ENCODE data around the gene PPP6C. TPM values are rescaled to one million over a fixed set of nuclear protein-coding genes. Genes with fewer than 3 reads are reported as not detected.
A peak's percentile ranks its signal among the peaks of the same experiment; 100 is the strongest.
"Not testable (repeated sequence)": the region's sequence is repeated elsewhere in the genome, so short reads cannot be mapped to it uniquely, and the experiment has no call there.

Gene PPP6C
- total and polyA plus RNA-seq, 5 experiments from 2014 or later, result 47.2 to 59.0 (median 51.9) TPM

DNA sequence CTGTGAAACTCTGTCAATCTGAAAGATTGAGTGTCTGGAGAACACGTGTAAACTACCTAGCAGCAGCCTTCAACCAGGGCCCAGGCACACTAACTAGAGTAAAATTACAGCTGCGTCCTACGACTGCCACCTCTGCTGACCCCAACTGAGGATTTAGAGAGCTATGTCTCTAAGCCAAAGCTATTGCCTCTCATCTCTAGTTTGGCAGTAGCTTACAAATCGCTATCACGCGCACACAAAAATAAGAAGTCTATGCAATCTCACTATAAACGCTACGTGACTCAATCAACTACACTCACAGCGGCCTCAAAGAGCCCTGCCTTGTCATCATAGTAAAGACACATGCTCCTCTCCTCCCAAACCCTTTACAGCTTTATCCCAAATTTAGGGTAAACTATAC is 8.7 kb downstream of the PPP6C start:
- POLR2A ChIA-PET, result no interaction called here
- Mint-ChIP-seq H3K27me3 (no peaks in the 10 kb centered on the region), H3K9me3 (peaks cover 0 to 5% (median 0%) of the 10 kb centered on the region in 9 donors), H3K4me3 (peak overlapping the region in 1 of 10 donors; percentile 15), H3K27ac (peak overlapping the region in 6 of 10 donors; percentile 4 to 76 (median 37)), H3K4me1 (peaks cover 43 to 83% (median 80%) of the 10 kb centered on the region in 4 donors), H3K36me3 (peaks cover 11 to 52% (median 16%) of the 10 kb centered on the region in 3 donors)
- ATAC-seq (no peak), DNase-seq (no peak)

DNA sequence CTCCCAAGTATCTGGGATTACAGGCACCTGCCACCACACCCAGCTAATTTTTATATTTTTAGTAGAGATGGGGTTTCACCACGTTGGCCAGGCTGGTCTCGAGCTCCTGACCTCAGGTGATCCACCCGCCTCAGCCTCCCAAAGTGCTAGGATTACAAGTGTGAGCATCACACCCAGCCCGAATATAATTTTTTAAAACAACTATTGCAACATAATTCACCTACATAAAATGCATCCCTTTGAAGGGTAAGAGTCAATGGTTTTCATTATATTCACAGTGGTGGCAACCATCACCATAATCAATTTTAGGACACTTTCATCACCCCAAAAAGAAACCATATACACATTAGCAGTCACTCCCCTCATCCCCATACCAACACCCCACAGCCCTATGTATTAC is 9.8 kb downstream of the PPP6C start:
- peaks cover 11 to 49% (median 16%) of the 10 kb centered on the region in 3 donors for H3K36me3 Mint-ChIP-seq
- DNase-seq, H3K4me3 Mint-ChIP-seq, H3K27me3 Mint-ChIP-seq, ATAC-seq, H3K9me3 Mint-ChIP-seq: not testable (repeated sequence)
- peaks cover 44 to 78% (median 74%) of the 10 kb centered on the region in 4 donors for H3K4me1 Mint-ChIP-seq
- peak overlapping the region in 6 of 10 donors; percentile 6 to 72 (median 60) for H3K27ac Mint-ChIP-seq
- POLR2A ChIA-PET, result interaction anchor here (0.7 kb wide), 1 partner anchor 1562 kb away, joined by 3 read pairs; no protein-coding TSS in a partner anchor

- H3K4me3 Mint-ChIP-seq, result no peak overlapping the region
- peaks cover 38 to 80% (median 75%) of the 10 kb centered on the region in 4 donors for H3K4me1 Mint-ChIP-seq
- peaks cover 2 to 45% (median 14%) of the 10 kb centered on the region in 3 donors for H3K36me3 Mint-ChIP-seq
These were observed 11.7 kb downstream of the PPP6C start for GRCh38 chr9:125177888-125178287.

DNA sequence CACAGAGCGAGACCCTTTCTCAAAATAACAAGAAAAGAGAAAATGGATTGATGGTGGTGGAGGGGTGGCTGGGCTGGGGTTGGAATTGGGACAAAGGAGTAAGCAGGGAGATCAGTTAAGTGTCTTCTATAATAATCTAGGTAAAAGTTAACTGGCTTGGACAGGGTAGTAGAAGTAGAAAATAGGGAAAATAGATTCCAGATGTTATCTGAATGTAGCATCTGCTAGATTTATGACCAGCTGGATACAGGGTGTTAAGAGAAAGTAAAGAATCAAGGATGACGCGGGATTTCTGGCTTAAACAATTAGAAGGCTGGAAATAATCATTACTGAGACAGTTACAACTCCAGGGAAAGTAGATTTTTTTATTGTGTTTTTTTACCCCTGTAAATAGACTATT is 13.0 kb downstream of the PPP6C start:
- Mint-ChIP-seq H3K9me3 (peaks cover 0 to 1% (median 0%) of the 10 kb centered on the region in 9 donors), H3K27ac (peak overlapping the region in 6 of 10 donors; percentile 18 to 90 (median 54)), H3K36me3 (peaks cover 0 to 44% (median 9%) of the 10 kb centered on the region in 3 donors), H3K4me3 (no peak overlapping the region), H3K4me1 (peaks cover 40 to 79% (median 72%) of the 10 kb centered on the region in 4 donors), H3K27me3 (no peaks in the 10 kb centered on the region)
- DNase-seq, result no peak
- ATAC-seq, result no peak
- POLR2A ChIA-PET, result no interaction called here

More at GRCh38 chr9:125177888-125178287, 11.7 kb downstream of the PPP6C start:
- DNase-seq, result no peak
- ATAC-seq, result no peak
- POLR2A ChIA-PET, result no interaction called here
- peak overlapping the region in 5 of 10 donors; percentile 12 to 77 (median 49) for H3K27ac Mint-ChIP-seq
- peaks cover 0 to 5% (median 0%) of the 10 kb centered on the region in 9 donors for H3K9me3 Mint-ChIP-seq
- H3K27me3 Mint-ChIP-seq, result no peaks in the 10 kb centered on the region

DNA sequence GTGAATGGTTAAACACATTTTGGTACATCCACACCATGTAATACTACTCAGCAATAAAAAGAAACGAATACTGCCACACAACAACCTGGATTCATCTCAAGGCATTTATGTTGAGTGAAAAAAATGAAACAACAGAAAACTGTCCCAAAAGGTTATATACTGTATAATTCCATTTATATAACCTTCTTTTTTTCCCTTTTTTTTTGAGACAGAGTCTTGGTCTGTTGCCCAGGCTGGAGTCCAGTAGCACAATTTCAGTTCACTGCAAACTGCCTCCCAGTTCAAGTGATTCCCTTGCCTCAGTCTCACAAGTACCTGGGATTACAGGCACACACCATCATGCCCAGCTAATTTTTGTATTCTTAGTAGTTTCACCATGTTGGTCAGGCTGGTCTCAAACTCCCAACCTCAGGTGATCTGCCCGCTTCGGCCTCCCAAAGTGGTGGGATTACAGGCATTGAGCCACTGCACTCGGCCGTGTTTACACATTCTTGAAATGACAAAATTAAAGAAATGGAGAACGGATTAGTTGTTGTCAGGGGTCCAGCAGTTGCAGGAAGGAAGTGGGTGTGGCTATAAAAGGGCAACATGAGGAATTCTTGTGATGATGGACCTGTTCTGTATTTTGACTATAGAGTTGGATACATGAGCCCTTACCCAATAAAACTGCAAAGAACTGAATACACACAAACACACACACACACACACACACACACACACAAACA is 17.4 kb downstream of the PPP6C start:
- Mint-ChIP-seq H3K36me3 (peaks cover 7 to 63% (median 10%) of the 10 kb centered on the region in 3 donors), H3K9me3 (no peaks in the 10 kb centered on the region), H3K4me1 (peaks cover 25 to 62% (median 45%) of the 10 kb centered on the region in 4 donors), H3K4me3 (peak overlapping the region in 8 of 10 donors; percentile 18 to 61 (median 36)), H3K27me3 (no peaks in the 10 kb centered on the region), H3K27ac (peak overlapping the region; percentile 52 to 87 (median 70))
- DNase-seq, result no peak
- POLR2A ChIA-PET, result no interaction called here
- ATAC-seq, result no peak

DNA sequence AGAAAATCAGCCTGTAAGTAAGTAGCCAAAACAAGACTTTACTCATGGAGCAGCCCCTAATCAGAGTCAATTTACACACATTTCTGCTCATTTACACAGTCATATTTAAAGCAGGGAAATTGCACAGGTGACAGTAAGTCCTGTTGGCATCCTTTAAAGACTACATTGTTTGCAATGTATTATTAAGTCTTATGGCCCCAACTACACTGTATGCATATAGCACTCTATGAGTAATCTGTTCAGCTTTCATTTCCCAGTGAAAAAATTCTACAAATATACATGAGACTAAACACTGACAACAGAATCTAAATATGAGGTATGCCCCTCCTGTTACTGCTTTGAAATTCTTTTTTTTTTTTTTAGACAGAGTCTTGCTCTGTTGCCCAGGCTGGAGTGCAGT is 19.7 kb downstream of the PPP6C start:
- ATAC-seq, result no peak
- H3K27ac Mint-ChIP-seq, result peak overlapping the region in 1 of 10 donors; percentile 11
- no peaks in the 10 kb centered on the region for H3K9me3 Mint-ChIP-seq
- no peaks in the 10 kb centered on the region for H3K27me3 Mint-ChIP-seq
- POLR2A ChIA-PET, result interaction anchor here (0.7 kb wide), 2 partner anchors 25 to 276 kb away, joined by 3 to 4 read pairs; no protein-coding TSS in a partner anchor
- peaks cover 7 to 69% (median 10%) of the 10 kb centered on the region in 3 donors for H3K36me3 Mint-ChIP-seq
- no peak for DNase-seq
- H3K4me1 Mint-ChIP-seq, result peaks cover 17 to 53% (median 30%) of the 10 kb centered on the region in 4 donors
- H3K4me3 Mint-ChIP-seq, result no peak overlapping the region

DNA sequence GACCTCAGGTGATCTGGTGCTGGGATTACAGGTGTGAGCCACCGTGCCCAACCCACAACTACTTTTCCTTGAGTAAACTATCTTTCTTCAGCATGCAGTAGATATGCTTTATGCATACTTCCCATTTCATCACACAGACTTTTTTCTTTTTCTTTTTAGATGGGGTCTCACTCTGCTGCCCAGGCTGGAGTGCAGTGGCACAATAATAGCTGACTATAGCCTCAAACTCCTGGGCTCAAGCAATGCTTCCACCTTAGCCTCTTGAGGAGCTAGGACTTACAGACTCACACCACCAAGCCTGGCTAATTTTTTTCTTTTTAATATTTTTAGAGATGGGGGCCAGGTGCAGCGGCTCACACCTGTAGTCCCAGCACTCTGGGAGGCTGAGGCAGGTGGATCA is 22.8 kb downstream of the PPP6C start:
- ATAC-seq (no peak), DNase-seq (no peak)
- peak overlapping the region in 3 of 10 donors; percentile 51 to 65 (median 53) for H3K27ac Mint-ChIP-seq
- H3K9me3 Mint-ChIP-seq, result no peaks in the 10 kb centered on the region
- H3K4me1 Mint-ChIP-seq, result peaks cover 5 to 30% (median 12%) of the 10 kb centered on the region in 4 donors
- H3K27me3 Mint-ChIP-seq, result no peaks in the 10 kb centered on the region
- peaks cover 7 to 66% (median 8%) of the 10 kb centered on the region in 3 donors for H3K36me3 Mint-ChIP-seq
- POLR2A ChIA-PET, result interaction anchor here (0.6 kb wide), 1 partner anchor 81 kb away, joined by 7 read pairs; no protein-coding TSS in a partner anchor
- H3K4me3 Mint-ChIP-seq, result no peak overlapping the region

GRCh38 chr9:125162891-125163290 is 26.7 kb downstream of the PPP6C start:
- not testable (repeated sequence) for H3K4me3 Mint-ChIP-seq, H3K9me3 Mint-ChIP-seq, H3K27me3 Mint-ChIP-seq, ATAC-seq, DNase-seq
- Mint-ChIP-seq H3K4me1 (peaks cover 7 to 23% (median 10%) of the 10 kb centered on the region in 4 donors), H3K36me3 (peaks cover 0 to 51% (median 5%) of the 10 kb centered on the region in 3 donors), H3K27ac (peak overlapping the region in 3 of 10 donors; percentile 18 to 45 (median 39))
- POLR2A ChIA-PET, result interaction anchor here (0.7 kb wide), 1 partner anchor 19 kb away, joined by 3 read pairs; no protein-coding TSS in a partner anchor

GRCh38 chr9:125161284-125161918 is 28.2 kb downstream of the PPP6C start:
- DNase-seq, result no peak
- Mint-ChIP-seq H3K27ac (peak overlapping the region in 7 of 10 donors; percentile 8 to 81 (median 60)), H3K27me3 (no peaks in the 10 kb centered on the region), H3K4me1 (peaks cover 7 to 20% (median 10%) of the 10 kb centered on the region in 4 donors), H3K36me3 (peaks cover 0 to 56% (median 7%) of the 10 kb centered on the region in 3 donors), H3K4me3 (no peak overlapping the region), H3K9me3 (no peaks in the 10 kb centered on the region)
- ATAC-seq, result no peak
- POLR2A ChIA-PET, result interaction anchor here (0.6 to 0.7 kb wide), 2 partner anchors 33 to 43 kb away, joined by 3 to 4 read pairs; no protein-coding TSS in a partner anchor

DNA sequence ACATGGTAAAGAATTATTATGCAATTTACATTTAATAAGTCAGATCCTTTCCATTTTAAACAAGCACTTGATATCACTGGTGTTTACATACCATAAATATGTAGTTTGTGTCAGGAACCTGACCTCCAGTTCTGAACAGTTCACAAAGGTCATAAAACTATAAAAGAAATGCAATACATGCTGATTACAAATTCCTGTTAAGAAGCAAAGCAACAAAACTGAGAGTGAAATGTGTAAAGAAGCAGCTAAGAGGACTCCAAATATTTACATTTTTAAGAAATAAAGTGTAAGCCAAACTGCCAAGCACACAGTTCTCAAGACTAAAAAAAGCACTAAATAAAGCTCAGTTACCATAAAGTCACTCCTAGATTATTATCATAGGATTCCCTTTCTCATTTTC is 28.9 kb downstream of the PPP6C start:
- H3K27ac Mint-ChIP-seq, result peak overlapping the region in 8 of 10 donors; percentile 10 to 81 (median 63)
- ATAC-seq, result no peak
- POLR2A ChIA-PET, result interaction anchor here (0.5 kb wide), 1 partner anchor 35 kb away, joined by 5 read pairs; no protein-coding TSS in a partner anchor
- no peaks in the 10 kb centered on the region for H3K9me3 Mint-ChIP-seq
- no peaks in the 10 kb centered on the region for H3K27me3 Mint-ChIP-seq
- DNase-seq, result no peak
- H3K4me3 Mint-ChIP-seq, result no peak overlapping the region
- H3K4me1 Mint-ChIP-seq, result peaks cover 7 to 20% (median 10%) of the 10 kb centered on the region in 4 donors
- H3K36me3 Mint-ChIP-seq, result peaks cover 0 to 53% (median 7%) of the 10 kb centered on the region in 3 donors

GRCh38 chr9:125156551-125156950 is 33.1 kb downstream of the PPP6C start:
- ATAC-seq (no peak), DNase-seq (no peak)
- Mint-ChIP-seq H3K4me3 (no peak overlapping the region), H3K36me3 (peaks cover 0 to 68% (median 9%) of the 10 kb centered on the region in 3 donors), H3K4me1 (peaks cover 2 to 10% (median 6%) of the 10 kb centered on the region in 4 donors), H3K9me3 (no peaks in the 10 kb centered on the region), H3K27me3 (no peaks in the 10 kb centered on the region), H3K27ac (peak overlapping the region in 2 of 10 donors; percentile 63 to 74)
- POLR2A ChIA-PET, result no interaction called here

GRCh38 chr9:125153712-125154367 is 35.8 kb downstream of the PPP6C start:
- no peak overlapping the region for H3K27ac Mint-ChIP-seq
- no peak for DNase-seq
- H3K27me3 Mint-ChIP-seq, result no peaks in the 10 kb centered on the region
- ATAC-seq, result no peak
- H3K36me3 Mint-ChIP-seq, result peaks cover 0 to 79% (median 6%) of the 10 kb centered on the region in 3 donors
- POLR2A ChIA-PET, result no interaction called here
- peaks cover 2 to 9% (median 4%) of the 10 kb centered on the region in 4 donors for H3K4me1 Mint-ChIP-seq
- no peaks in the 10 kb centered on the region for H3K9me3 Mint-ChIP-seq
- H3K4me3 Mint-ChIP-seq, result no peak overlapping the region
